Calu3 (cell line): ENCODE results near the gene GMNC. TPM values are rescaled to one million over a fixed set of nuclear protein-coding genes. Genes with fewer than 3 reads are reported as not detected.

ENCODE experiments used
- BruUV-seq: library from RNA; stranded (reverse); fragments of 400-500 nt; replicated peaks from 2 replicates; lab custom pipeline; 2021; lab: Mats Ljungman, UMichigan
- CTCF ChIA-PET: fragments of 300-600 bp; sonication (Branson Sonifier 250); formaldehyde crosslinking; loops from one replicate; lab custom pipeline; 2022; ENCODE audit warnings: antibody characterized with exemption; lab: Charles Lee
- DNase-seq: peaks from one replicate; pipeline ENCODE4 v3.0.0; 2022
- H3K27ac Mint-ChIP-seq: one replicate; pipeline ENCODE4 v1.8.0; 2022; ENCODE audit warnings: mixed read lengths; ENCODE audit not compliant: unreplicated experiment
- H3K27me3 Mint-ChIP-seq: one replicate; pipeline ENCODE4 v1.8.0; 2022; ENCODE audit warnings: mixed read lengths; ENCODE audit not compliant: unreplicated experiment
- H3K36me3 Mint-ChIP-seq: one replicate; pipeline ENCODE4 v1.8.0; 2022; ENCODE audit warnings: mild to moderate bottlenecking, moderate library complexity, mixed read lengths; ENCODE audit not compliant: insufficient read depth, unreplicated experiment
- H3K4me1 Mint-ChIP-seq: one replicate; pipeline ENCODE4 v1.8.0; 2022; ENCODE audit warnings: mild to moderate bottlenecking, low read depth, mixed read lengths; ENCODE audit not compliant: unreplicated experiment
- H3K4me3 Mint-ChIP-seq: one replicate; pipeline ENCODE4 v1.8.0; 2022; ENCODE audit warnings: mild to moderate bottlenecking, low read depth, moderate library complexity, mixed read lengths; ENCODE audit not compliant: unreplicated experiment
- H3K9me3 Mint-ChIP-seq: one replicate; pipeline ENCODE4 v1.8.0; 2022; ENCODE audit warnings: low read depth, mixed read lengths; ENCODE audit not compliant: unreplicated experiment
- intact Hi-C: fragments of 100-400 bp; cut with micrococcal nuclease; formaldehyde crosslinking; loops from one replicate; pipeline ENCODE4 v1.10.0; 2022; ENCODE audit not compliant: unreplicated experiment
- total RNA-seq: library from RNA; stranded (reverse); gene quantifications from 2 replicates; pipeline ENCODE4 v1.2.3, GENCODE V29; 2022
- TF ChIP-seq, protein P1 (sequence below): fragments of 200-600 bp; IDR thresholded peaks from one replicate; pipeline ENCODE4 v1.8.0; 2022; ENCODE audit warnings: antibody characterized with exemption; ENCODE audit not compliant: unreplicated experiment

GMNC gene
- total RNA-seq, 1 experiment from 2014 or later: 0.24 TPM

DNA sequence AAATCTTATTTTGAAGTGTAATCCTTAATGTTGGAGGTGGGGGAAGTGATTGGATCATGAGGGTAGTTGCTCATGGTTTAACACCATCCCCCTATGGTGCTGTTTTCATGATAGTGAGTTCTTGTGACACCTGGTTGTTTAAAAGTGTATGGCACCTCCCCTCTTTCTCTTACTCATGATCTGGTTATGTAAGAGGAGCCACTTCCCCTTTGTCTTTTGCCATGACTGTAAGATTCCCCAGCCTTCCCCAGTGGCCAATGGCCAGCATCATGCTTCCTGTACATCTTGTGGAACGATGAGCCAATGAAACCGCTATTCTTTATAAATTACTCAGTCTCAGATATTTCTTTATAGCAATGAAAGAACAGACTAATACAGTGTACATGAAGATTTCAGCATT, 39.8 kb upstream of the GMNC start:
- TF ChIP-seq, protein P1, sequence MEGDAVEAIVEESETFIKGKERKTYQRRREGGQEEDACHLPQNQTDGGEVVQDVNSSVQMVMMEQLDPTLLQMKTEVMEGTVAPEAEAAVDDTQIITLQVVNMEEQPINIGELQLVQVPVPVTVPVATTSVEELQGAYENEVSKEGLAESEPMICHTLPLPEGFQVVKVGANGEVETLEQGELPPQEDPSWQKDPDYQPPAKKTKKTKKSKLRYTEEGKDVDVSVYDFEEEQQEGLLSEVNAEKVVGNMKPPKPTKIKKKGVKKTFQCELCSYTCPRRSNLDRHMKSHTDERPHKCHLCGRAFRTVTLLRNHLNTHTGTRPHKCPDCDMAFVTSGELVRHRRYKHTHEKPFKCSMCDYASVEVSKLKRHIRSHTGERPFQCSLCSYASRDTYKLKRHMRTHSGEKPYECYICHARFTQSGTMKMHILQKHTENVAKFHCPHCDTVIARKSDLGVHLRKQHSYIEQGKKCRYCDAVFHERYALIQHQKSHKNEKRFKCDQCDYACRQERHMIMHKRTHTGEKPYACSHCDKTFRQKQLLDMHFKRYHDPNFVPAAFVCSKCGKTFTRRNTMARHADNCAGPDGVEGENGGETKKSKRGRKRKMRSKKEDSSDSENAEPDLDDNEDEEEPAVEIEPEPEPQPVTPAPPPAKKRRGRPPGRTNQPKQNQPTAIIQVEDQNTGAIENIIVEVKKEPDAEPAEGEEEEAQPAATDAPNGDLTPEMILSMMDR: no peak
- Mint-ChIP-seq H3K4me1 (no peaks in the 10 kb centered on the region), H3K9me3 (peaks cover 14% of the 10 kb centered on the region), H3K36me3 (no peaks in the 10 kb centered on the region), H3K4me3 (no peak overlapping the region), H3K27ac (no peak overlapping the region), H3K27me3 (no peaks in the 10 kb centered on the region)
- BruUV-seq: no TSS peak
- intact Hi-C loops: no loop called here
- DNase-seq: no peak
- CTCF ChIA-PET: no interaction called here

DNA sequence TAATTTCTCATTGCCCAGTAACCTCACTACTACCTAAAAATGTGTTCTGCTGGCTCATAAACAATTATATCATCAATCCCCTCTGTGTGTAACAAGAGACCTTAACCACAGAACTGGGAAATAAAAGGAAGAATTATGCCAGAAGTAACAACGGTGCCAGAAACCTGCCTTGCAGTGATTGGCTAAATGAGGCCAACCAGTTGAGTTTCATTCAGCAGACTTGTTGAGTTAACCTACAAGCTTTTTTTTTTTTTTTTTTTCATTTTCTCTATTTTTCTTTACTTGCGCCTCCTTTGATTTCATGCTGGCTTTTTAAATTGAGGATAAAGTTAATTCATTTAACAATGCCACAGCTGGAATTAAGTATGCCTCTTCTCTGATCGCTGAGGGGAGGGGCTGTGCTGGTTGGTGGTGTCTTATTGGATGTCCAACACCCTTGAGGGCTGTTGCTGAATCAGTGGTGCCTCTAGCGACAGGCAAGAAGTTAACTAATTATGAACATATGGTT, 30.0 kb upstream of the GMNC start:
- intact Hi-C loops: no loop called here
- Mint-ChIP-seq H3K27me3 (no peaks in the 10 kb centered on the region), H3K9me3 (peaks cover 12% of the 10 kb centered on the region), H3K4me1 (peaks cover 19% of the 10 kb centered on the region), H3K27ac (no peak overlapping the region), H3K36me3 (no peaks in the 10 kb centered on the region), H3K4me3 (peak overlapping the region; percentile 1)
- CTCF ChIA-PET: interaction anchor here (0.6 to 1.0 kb wide), 2 partner anchors 16 to 158 kb away, joined by 3 to 4 read pairs; no protein-coding TSS in a partner anchor
- BruUV-seq: no TSS peak
- TF ChIP-seq, protein P1: no peak
- DNase-seq: peak; percentile 46

DNA sequence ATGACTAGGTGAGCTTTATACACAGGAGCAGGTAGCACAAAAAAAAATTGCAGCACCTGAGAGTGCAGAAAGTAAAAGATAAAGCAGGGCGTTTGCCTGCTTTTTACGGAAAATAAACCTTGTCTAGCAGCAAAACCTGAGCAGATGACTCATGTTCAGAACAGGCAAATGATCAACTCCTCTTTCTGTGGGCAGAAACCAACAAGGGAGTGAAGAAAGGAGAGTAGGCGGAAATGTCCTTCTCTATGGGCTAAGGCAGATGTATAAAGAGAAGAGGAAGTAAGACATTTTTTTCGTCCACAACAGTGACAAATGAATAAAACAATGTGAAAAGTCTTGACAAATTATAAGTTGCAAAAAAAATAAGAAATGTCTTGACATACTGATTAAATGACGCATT, 24.5 kb upstream of the GMNC start:
- DNase-seq: peak; percentile 55
- Mint-ChIP-seq H3K27ac (peak overlapping the region; percentile 51), H3K4me1 (peaks cover 20% of the 10 kb centered on the region), H3K9me3 (no peaks in the 10 kb centered on the region), H3K4me3 (peak overlapping the region; percentile 31), H3K36me3 (no peaks in the 10 kb centered on the region), H3K27me3 (no peaks in the 10 kb centered on the region)
- CTCF ChIA-PET: no interaction called here
- no TSS peak for BruUV-seq
- TF ChIP-seq, protein P1: no peak
- intact Hi-C loops: no loop called here

DNA sequence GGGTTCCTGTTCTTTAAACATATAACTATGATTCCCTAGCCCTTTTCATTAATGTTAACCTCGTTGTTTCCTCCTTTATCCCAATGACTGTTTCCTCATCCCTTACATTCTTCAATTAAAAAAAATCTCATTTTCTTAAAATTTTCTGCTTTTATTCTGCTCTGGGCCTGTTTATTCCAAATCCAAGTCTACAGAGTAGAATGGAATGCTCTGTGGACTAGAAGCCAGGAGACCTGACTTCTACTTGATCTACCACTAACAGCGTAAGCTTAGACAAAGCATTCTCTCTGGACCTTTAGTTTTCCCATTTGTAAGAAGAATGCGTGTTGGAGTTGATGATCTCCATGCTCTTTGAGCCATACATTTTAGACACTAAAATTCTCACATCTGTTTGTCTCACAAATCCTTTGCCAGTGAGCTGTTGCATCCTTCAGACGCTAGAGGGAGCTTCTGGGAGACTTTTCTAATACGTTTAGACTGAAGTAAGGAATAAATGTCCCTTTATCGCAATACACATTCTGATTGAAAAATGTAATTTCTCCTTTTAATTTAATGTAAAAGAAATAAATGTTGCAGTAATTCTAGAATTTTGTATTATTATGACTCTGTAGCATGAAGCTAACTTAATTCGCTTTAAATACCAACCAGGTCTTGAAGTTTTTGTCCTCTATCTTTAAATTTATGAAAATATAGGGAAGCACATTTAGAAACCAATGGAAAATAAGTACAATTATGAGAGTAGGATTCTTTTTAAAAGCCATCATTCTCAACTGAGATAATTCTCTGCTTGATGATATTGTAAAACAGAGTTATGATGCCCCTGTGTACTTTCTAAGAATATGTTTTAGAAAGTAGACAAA, 21.7 kb upstream of the GMNC start:
- CTCF ChIA-PET: interaction anchor here (0.7 to 2.5 kb wide), 9 partner anchors 18 to 183 kb away, joined by 3 to 33 read pairs (median 4); partner anchors contain the start of gene GMNC
- H3K27me3 Mint-ChIP-seq: no peaks in the 10 kb centered on the region
- H3K36me3 Mint-ChIP-seq: no peaks in the 10 kb centered on the region
- DNase-seq: peak; percentile 69
- H3K9me3 Mint-ChIP-seq: no peaks in the 10 kb centered on the region
- BruUV-seq: no TSS peak
- intact Hi-C loops: loop anchor here (2.0 kb wide), 1 partner anchor 167 kb away; no protein-coding TSS in a partner anchor
- H3K27ac Mint-ChIP-seq: no peak overlapping the region
- TF ChIP-seq, protein P1: peak; percentile 81
- H3K4me1 Mint-ChIP-seq: peaks cover 20% of the 10 kb centered on the region
- H3K4me3 Mint-ChIP-seq: no peak overlapping the region
